HTERT RPE-1 (cell line): ENCODE results near the gene KRTAP10-11.
"Not testable (repeated sequence)": the region's sequence is repeated elsewhere in the genome, so short reads cannot be mapped to it uniquely, and the experiment has no call there.

Experiments used
- in situ Hi-C: fragments of 300-500 bp; cut with MboI; formaldehyde crosslinking; loops from 4 replicates; pipeline ENCODE4 v1.14.3; 2020; ENCODE audit warnings: low sequenced_read_pairs

Gene KRTAP10-11

DNA sequence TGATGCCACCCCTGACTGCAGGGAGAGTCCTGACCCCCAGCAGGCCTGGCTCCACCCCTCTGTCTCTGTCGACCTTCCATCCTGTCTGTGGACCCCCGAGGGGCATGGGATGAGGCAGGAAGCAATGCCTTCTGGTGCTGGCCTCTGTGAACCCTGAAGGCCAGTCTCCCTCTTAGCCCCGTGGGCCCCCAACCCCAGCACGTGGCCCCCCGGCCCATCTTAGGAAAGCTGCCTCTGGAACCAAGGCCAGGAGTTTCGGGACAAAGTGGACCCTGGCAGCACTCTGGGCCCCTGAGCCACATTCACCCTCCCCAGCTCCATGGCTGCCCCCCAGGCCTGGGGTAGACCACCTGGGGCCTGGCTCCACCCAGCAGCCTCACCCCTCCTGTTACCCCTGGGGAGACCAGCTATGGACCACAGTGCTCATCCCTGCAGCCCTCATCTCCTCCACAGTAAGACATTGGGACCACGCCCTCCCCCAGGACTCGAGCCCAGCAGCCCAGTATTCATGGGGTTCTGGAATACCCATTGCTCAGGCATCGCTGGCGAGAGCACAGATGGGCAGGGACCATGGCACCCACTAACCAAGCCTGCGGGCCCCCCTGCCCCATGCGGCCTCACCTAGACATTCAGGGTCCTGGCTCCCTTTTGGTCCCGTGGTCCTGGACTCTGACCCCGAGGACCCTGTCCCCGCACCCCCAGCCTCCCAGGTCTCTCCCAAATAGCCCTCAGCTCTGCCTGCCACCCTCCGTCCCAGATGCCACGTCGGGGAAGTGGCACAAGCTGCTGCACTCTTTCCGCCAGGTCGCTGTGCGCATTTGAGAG, 7.5 kb upstream of the KRTAP10-11 start:
- in situ Hi-C loops, result not testable (repeated sequence)

DNA sequence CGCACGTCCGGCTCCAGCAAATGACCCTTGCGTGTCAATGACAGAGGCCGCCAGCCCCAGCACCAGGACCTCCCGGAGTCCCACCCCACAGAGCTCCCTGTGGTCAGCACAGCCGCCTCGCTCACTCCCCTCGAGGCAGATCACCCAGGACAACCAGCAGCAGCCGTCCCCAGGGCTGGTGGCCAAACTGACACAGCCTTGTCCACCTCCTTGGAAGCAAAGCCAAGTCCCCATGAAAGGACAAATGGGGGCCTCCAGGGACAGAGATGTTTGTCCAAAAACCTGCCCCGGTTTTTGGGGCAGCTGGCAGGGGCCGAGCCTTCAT, 6.9 kb upstream of the KRTAP10-11 start:
- in situ Hi-C loops, result no loop called here

DNA sequence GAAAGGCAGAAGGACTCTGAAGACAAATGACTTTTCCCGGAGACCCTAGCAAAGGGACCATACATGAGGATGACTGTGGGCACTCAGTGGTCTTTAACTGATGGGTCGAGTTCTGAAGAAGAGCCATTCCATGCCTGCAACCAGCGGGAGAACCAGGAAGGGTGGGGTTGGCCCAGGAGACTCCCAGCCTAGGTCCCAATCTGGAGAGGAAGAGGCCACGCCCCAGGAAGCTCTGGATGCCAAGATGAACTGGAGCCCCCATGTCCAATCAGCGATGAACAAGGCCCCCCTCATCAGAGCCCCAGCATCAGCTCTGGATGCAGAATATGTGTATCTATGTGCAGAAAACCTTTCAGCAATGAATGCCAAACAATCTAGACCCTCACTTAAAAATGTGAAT, 5.5 kb upstream of the KRTAP10-11 start:
- in situ Hi-C loops, result no loop called here

DNA sequence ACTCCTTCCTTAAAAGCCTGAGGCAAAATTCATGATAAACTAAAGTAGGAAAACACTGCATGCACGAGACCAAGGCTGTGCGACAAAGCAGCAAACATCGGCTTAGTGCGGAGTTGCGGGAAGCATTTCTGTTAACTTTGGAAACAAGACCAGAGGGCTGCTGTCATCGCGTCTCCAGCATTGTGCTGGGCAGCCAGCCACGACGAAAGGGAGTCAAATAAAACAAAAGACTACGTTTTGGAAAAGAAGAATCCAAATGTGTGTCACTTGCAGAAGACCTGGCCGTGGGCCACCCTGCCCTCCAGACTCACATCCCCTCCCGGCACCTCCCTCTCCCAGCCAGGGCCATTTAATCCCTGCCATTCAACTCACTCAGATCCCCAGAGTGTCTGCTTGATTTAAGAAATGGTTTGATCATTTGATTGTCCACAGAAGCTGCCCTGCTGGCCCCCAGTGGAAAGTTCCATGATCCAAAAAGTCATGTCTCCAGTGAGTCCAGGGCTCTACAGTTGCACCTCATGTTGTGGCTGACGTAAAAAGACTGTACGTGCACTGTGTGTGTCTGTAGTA, 2.4 kb upstream of the KRTAP10-11 start:
- in situ Hi-C loops, result no loop called here

DNA sequence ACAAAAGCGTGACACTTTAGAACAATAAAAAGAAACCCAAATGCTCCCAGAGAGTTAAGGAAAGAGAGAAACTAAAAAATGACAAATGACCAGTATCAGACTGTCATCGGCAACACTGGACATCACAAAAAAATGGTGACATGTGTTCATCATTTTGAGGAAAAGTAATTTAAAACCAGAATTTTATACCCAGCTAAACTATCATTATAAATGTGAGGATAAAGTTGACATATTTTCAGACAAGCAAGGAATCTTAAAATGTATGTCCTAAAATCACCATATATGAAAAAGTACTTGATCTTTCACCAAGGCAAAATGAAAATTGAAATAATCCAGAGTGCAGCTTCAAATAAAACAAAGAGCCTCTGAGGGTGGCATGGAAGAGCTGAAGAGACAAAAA, 1.3 kb upstream of the KRTAP10-11 start:
- in situ Hi-C loops, result no loop called here

DNA sequence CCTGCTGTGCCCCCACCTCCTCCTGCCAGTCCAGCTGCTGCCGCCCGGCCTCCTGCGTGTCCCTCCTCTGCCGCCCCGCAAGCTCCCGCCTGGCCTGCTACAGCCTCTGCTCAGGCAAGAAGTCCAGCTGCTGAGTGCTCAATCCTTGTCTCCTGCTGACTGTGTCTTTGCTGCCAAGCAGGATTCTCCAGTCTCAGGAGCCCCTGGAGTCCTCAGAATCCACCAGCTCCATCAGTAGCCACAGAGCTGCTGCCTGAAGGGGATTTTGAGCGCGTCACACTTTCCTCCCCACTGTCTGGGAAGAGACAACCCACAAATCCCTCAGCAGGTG, 973 bp downstream of the KRTAP10-11 start:
- in situ Hi-C loops, result no loop called here

DNA sequence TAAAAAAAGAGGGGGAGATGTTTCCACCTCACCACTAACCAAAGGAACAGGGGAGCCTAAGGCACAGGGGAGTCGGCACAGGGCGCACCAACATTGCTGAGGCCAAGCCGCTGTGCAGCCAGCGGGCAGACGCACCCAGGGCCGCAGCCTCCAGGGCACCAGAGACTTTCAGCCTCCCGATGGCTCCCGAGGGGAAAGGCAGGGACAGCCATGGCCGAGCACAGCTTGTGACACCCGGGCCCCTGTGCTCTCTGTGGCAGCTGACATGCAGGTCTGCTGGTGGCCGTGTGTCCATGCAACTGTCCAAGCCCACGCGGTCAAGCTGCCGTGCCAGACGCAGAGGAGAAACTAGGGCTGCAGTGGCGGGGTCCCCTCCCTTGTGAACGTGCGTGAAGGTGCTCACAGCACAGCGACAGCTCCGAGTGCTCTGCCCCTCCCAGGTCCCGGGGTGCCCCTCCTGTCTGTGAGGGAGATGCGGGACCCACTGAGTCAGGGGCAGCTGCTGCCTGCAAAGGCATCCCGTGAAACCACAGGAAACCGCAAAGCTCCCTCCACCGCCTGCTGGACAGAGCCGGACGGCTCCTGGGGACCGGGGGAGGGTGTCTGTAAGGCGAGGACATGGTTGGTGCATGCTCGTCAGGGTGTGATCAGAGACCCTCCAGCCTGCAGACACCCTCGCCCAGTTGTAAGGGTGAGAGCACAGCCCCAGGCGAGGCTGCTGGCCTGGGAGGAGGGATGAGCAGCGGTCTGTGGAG, 2.5 kb downstream of the KRTAP10-11 start:
- in situ Hi-C loops, result no loop called here

DNA sequence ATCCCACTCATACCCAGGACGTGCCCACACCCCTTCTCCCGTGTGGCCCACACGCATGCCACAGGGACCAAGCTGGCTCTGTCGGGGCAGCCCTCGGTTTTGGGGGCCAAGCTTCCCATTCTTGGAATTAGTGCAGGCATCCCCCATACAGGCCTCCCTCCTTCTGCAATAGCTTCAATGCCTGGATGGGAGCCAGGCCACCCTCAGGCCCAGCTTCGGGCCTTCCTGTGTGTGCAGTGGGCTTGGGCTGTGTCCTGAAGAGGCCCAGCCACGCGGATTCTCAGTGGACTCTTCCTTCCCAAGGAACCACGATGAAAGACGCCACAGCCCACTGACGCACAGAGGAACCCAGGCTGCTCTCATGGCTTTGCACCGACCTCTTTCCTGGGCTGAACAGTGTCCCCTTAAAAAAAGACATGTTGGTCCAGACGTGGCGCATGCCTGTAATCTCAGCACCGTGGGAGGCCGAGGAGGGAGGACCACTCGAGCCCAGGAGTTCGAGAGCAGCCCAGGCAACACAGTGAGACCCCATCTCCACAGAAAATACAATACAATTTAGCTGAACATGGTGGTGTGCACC, 3.4 kb downstream of the KRTAP10-11 start:
- in situ Hi-C loops, result no loop called here

GRCh38 chr21:44650265-44650972, 4.2 kb downstream of the KRTAP10-11 start:
- in situ Hi-C loops, result no loop called here

- in situ Hi-C loops, result no loop called here
These were observed 4.9 kb downstream of the KRTAP10-11 start for GRCh38 chr21:44650973-44651675.

- in situ Hi-C loops, result no loop called here
These were observed 6.9 kb downstream of the KRTAP10-11 start for GRCh38 chr21:44653123-44653522.

- in situ Hi-C loops, result no loop called here
These were observed 7.7 kb downstream of the KRTAP10-11 start for GRCh38 chr21:44653656-44654575.

DNA sequence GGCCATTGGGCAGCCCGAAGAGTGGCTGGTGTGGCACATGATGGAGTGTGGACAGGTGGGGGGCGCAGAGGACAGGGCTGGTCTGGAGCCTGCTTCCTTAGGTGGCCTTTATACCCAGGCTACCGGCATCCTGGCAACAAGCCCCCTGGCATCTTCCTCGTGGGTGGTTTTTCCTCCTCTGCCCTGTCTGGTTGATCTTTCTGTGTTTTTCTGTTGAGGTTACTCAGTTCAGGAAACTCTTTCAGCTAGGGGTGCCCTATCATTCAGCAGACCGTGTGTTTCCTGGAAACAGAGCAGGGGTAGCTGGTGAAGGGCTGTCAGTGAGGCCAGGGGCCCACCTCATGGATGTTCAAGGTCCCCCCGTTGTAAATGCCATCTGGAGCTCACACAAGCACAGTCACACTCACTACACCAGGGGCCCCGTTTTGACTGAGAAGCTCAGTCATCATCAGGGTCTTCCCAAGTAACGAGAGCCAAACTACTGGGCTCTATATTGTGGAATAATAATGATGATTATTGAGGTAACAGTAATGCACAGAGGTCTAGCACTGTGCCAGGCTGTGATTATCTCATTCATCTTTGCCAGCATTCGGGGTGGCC, 8.5 kb downstream of the KRTAP10-11 start, which contains the start of gene KRTAP12-4:
Gene KRTAP12-4 (minus strand): TSS at position 84 of the 600 bp plus-strand sequence. CDS start 45 bp downstream, at position 39.
- in situ Hi-C loops, result no loop called here

DNA sequence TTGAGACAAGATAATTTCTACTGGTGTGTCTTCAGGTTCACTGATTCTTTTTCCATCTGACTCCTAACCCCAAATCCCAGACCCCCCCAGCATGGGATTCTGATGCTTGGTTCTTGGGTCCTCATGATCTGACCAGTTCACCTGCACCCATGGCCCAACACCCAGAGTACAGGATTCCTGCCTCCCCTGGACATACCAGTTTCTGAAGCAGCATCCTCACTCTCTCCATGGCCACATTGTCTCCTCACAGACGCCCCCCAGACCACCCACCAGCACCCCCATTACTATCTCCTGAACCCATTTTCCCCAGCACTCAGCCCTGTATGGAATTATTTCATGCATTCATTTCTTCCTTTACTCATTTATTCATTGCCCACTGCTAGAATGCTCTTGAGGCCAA, 10.7 kb downstream of the KRTAP10-11 start:
- in situ Hi-C loops, result no loop called here

DNA sequence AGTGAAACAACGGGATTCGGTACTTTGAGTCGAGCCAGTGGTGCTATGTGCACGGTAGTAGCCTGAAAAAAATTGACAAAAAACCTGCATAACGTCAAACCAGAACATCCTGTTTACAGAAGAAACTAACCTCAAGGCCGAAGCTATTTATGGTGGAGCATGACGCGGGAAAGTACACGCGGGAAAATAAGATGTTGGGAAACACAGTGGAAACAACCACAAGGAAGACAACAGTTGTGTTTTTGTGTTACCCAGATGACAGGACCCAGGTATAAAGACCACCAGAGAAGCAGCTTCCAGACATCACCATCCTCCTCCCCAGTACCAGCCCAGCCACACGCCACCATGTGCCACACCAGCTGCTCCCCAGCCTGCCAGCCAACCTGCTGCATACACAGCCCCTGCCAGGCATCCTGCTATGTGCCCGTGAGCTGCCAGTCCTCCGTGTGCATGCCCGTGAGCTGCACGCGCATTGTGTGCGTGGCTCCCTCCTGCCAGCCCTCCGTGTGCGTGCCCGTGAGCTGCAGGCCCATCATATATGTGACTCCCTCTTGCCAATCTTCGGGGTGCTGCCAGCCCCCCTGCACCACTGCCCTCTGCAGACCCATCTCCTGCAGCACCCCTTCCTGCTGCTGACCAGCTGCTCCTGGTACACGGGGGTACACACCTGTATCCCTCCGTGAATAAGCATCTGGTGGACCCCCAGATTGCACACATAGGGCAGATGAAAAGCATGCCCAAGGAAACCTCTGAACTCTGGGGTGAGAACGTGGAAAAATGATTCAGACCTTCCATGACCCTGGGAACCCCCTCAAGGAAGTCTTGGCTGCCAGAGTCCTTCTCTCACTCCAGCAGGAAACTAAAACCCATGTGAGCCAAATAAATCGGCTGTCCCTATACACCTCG, 11.7 kb downstream of the KRTAP10-11 start, which contains the start of gene KRTAP12-3:
Gene KRTAP12-3 (plus strand): TSS at position 298 of the 906 bp plus-strand sequence. CDS start 48 bp downstream, at position 346.
- in situ Hi-C loops, result no loop called here

DNA sequence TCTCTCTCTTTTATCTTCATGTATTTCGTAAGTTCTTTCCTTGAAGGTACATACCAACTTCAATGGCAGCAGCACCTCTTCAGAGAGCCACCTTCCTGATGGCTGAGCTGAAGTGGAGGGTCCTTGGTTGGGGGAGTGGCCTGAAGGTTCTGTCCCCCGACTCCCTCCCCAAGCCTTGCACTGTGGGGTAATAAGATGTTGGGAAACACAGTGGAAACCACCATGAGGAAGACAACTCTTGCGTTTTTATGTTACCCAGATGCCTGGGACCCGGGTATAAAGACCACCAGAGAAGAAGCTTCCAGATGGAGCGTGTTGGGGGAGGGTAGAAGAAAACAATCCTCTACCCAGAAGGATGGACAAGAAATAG, 12.3 kb downstream of the KRTAP10-11 start:
- in situ Hi-C loops, result no loop called here

DNA sequence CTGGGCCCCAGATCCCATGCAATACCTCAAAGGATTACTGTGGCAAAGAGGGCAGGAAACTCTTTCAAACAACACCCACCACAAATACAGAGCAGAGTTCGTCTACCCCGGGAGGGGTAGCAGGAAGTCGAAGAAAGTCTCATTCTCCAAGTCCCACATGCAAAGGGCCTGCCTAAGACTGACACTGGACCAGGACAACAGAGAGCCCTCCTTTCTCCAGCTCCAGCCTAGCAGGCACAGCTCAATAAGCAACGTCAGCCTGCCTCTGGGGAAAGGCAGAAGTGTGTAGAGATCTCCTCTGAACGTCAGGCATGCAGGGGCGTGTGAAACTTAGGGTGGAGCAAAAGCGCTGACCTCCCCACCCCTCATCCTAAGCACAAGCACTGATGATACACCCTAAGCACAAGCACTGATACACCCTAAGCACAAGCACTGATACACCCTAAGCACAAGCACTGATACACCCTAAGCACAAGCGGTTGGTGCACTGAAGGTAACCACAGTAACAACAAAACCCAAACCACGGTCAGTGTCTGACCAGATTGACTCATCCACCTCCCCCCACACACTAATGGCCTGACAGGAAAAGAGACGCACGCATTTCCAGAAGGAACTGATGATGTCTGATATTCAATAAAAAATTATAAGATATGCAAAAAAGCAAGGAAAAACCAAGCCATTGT, 12.8 kb downstream of the KRTAP10-11 start:
- in situ Hi-C loops, result no loop called here
